Omental fat pad (tissue), 4 donors: ENCODE measurements around the gene MYO1F. TPM values are rescaled to one million over a fixed set of nuclear protein-coding genes. Genes with fewer than 3 reads are reported as not detected.

Experiments used
- ATAC-seq: fragments of 150-250 bp; one replicate; pipeline ENCODE4 v1.9.1; 2016; ENCODE audit warnings: mild to moderate bottlenecking, moderate library complexity; ENCODE audit not compliant: low FRiP score
- DNase-seq: peaks from one replicate; pipeline ENCODE4 v3.0.0-alpha.2; 2019; ENCODE audit warnings: low spot score
- total RNA-seq, 4 donors: library from RNA; depleted of rRNA; stranded (reverse); fragments of >200 nt; gene quantifications; one replicate each; pipeline ENCODE4 v1.1.0, GENCODE V29; 2016
- TF ChIP-seq, protein P1 (sequence below), 3 donors: fragments of 450-650 bp; IDR thresholded peaks; one replicate each; pipeline ENCODE4 v1.5.1; 2016 to 2017; ENCODE audit warnings: antibody characterized with exemption in 3 of 3, mild to moderate bottlenecking in 3 of 3, moderate library complexity in 2 of 3

MYO1F gene
- total RNA-seq, 4 donors from 2014 or later: 13.9 to 86.7 (median 39.9) TPM

DNA sequence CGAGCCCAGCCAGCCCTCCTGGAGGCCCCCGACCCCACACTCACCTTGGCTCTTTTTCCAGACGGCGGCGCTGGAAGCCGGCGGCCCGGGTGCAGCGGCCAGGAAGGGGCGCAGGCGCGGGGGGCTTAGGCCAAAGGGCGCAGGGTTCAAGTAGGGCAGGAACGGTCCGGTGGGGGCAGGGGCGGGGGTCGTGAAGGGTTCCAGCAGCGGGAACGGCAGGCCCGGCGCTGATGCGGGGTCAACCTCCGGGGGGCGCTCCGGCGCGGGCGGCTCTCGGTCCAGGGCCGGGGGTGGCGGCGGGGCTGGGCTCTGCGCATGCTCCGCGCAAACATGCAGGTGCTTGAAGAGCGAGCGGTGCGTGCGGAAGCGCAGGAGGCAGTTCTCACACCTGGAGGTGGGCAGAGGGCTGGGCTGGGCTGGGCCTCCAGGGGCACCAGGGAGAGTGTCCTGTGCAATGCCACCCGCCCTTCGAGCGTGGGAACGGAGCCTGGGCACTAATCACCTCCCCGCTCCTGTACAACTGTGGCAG is 65.6 kb downstream of the MYO1F start:
- DNase-seq: no peak
- TF ChIP-seq, protein P1, sequence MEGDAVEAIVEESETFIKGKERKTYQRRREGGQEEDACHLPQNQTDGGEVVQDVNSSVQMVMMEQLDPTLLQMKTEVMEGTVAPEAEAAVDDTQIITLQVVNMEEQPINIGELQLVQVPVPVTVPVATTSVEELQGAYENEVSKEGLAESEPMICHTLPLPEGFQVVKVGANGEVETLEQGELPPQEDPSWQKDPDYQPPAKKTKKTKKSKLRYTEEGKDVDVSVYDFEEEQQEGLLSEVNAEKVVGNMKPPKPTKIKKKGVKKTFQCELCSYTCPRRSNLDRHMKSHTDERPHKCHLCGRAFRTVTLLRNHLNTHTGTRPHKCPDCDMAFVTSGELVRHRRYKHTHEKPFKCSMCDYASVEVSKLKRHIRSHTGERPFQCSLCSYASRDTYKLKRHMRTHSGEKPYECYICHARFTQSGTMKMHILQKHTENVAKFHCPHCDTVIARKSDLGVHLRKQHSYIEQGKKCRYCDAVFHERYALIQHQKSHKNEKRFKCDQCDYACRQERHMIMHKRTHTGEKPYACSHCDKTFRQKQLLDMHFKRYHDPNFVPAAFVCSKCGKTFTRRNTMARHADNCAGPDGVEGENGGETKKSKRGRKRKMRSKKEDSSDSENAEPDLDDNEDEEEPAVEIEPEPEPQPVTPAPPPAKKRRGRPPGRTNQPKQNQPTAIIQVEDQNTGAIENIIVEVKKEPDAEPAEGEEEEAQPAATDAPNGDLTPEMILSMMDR (IDR thresholded peaks at IDR 0.05): no peak
- no peak for ATAC-seq

DNA sequence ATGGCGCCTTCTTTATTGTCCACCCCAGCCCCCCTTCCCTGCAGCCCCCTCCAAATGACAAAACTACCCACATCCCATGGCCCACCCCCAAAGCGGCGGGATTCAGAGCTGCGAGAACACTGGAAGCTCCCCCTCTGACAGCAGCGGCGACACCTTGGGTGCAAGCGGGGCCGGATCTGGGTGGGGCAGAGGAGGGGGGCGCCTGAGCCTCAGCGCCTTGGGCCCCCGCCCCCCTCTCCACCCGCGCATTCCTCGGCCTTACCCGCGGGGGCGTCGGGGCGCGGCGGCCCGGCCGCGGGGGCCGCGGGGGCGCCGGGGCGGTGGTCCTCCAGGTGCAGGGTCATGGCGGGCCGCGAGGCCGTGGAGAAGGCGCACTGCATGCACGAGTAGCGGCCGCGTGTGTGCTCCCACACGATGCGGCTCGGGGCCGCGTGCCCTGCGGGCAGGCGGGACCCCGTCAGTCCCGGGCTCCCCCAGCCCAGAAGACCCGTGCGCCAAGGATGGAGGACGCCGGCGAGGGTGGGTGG is 66.6 kb downstream of the MYO1F start:
- no peak for DNase-seq
- ATAC-seq: no peak
- TF ChIP-seq, protein P1 (IDR thresholded peaks at IDR 0.05): no peak

DNA sequence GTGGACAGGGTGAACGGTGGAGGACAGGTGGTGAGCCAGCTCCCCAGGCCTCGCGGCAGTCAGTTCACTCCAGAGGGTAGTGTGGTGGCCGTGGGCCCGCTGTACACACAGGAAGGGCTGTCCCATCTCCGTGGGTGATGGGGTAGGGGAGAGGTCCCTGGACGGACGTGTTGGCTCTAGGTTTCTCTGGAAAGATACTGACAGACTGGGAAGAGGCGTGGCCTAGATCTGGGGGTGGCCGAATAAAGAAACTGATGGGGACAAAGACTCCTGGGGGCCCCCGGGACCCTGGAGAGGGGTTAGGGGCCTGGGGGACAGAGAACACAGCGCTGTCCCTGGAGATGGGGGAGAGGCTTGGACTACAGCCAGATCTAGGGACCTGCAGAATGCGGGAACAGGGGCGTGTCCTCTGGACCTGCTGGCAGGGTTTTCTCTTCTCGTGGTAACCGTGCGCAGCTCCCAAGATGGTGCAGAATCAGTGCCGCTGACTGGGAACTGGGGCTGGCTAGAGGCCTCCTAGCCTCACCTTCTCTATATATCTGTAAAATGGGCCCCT is 70.8 kb downstream of the MYO1F start:
- TF ChIP-seq, protein P1 (IDR thresholded peaks at IDR 0.05): no peak
- ATAC-seq (peak; percentile 2), DNase-seq (no peak)

DNA sequence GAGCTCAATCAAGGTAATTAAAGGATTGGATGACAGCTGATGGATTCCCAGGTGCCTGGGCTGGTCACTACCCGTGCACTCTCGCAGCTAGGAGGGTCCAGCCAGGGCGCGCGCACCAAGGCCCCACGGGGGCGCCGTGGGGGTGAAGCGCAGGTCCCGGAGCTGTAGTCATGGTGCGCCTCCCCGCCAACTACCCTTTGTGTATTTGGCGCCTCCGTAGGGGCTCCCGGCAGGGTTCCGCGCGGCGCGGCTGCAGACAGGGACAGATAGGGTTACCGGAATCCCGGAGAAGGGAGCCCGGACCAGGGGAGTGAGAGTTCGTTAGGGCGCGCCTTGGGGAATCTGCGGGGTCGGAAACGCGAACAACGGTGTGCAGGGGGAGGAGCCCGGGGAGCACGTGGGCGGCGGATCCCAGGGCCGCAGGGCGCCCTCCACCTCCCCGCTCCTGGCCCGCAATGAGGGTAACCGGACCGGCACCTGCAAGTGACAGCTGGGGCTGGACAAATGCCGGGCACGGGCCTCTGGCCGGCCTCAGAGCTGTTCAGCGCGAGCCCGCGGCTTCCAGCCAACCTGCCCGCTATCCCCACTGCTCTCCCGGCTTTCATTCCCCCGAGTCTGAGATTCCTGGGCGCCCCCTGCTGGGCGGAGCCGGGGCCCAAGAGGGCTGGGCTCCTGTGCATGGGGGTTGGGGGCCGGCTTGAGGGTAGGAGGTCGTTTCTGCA is 71.4 kb downstream of the MYO1F start:
- DNase-seq (peak; percentile 73), ATAC-seq (peak; percentile 65)
- TF ChIP-seq, protein P1 (IDR thresholded peaks at IDR 0.05): peak in 1 of 3 donors; percentile 52

DNA sequence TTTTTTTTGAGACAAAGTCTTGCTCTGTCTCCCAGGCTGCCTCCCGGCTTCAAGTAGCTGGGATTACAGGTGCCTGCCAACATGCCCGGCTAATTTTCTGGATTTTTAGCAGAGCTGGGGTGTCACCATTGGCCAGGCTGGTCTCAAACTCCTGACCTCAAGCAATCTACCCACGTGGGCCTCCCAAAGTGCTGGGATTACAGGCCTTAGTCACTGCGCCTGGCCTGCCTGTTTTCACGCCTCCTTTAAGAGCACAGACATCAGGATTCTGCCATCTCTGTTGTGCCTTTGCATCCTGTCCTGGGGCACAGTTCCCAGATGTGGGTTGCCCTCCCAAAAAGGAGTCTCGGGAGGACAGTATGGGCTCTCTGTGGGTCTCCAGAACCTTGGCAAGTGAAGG is 72.3 kb downstream of the MYO1F start:
- TF ChIP-seq, protein P1 (IDR thresholded peaks at IDR 0.05): no peak
- ATAC-seq (no peak), DNase-seq (no peak)

DNA sequence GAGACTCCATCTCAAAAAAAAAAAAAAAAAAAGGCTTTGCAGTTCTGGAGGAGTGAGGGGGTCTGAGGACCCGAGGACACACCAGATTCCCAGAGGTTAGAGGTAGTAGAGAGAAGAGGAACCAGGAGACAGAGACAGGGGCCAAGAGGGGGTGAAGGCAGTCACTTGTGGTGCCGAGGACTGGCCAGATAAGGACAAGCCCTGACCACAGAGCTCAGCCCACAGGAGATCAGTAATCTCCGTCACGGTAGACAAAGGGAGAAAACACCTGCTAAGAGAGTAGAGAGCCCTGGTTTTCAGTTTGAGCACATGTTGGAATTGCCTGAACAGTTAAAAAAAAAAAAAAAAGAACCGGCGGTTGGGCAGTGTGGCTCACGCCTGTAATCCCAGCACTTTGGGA is 73.1 kb downstream of the MYO1F start:
- TF ChIP-seq, protein P1 (IDR thresholded peaks at IDR 0.05): no peak
- ATAC-seq (no peak), DNase-seq (no peak)
